ENCODE measurements around the gene CHMP6. TPM values are rescaled to one million over a fixed set of nuclear protein-coding genes. Genes with fewer than 3 reads are reported as not detected.

The CHMP6 gene
- total RNA-seq (ENCODE audit: low replicate concordance), result 29.1 and 33.4 TPM in 2 replicates
- long read RNA-seq, transcript CHMP6-201 (8 exons, 1,664 nt), result major isoform, 15 of 15 reads
- long read RNA-seq, partial matches to known transcripts, result 0 of 15 reads
- long read RNA-seq, other reads (novel, unspliced or antisense), result 0 of 15 reads

GRCh38 chr17:80991645-80992076 lies at the start of gene CHMP6:
Gene CHMP6 (plus strand): TSS chr17:80991841. CDS start chr17:80991919, 78 bp downstream.
- peak; percentile 28 for TF ChIP-seq CTCF (conservative IDR thresholded peaks at IDR 0.05)
- H3K4me1 Mint-ChIP-seq (ENCODE audit: unreplicated experiment), result no peaks in the 10 kb centered on the region
- peaks cover 9% of the 10 kb centered on the region for H3K27me3 Mint-ChIP-seq
- H3K27ac Mint-ChIP-seq, result peak within 1 kb of the TSS; percentile 64
- DNase-seq (ENCODE audit: extremely low spot score, unreplicated experiment), result peak; percentile 85
- peak within 1 kb of the TSS; percentile 86 for H3K4me3 Mint-ChIP-seq
- H3K9me3 Mint-ChIP-seq, result no peaks in the 10 kb centered on the region
- H3K36me3 Mint-ChIP-seq, result no peaks in the 10 kb centered on the region

GRCh38 chr17:80942423-80943345 lies 49.0 kb upstream of the CHMP6 start:
- Mint-ChIP-seq H3K27me3 (no peaks in the 10 kb centered on the region), H3K4me1 (ENCODE audit: unreplicated experiment) (peaks cover 9% of the 10 kb centered on the region), H3K36me3 (peaks cover 23% of the 10 kb centered on the region), H3K4me3 (no peak overlapping the region), H3K27ac (no peak overlapping the region), H3K9me3 (no peaks in the 10 kb centered on the region)
- TF ChIP-seq CTCF (conservative IDR thresholded peaks at IDR 0.05), result no peak
- no peak for DNase-seq (ENCODE audit: extremely low spot score, unreplicated experiment)

- DNase-seq (ENCODE audit: extremely low spot score, unreplicated experiment), result no peak
- peaks cover under 1% of the 10 kb centered on the region for H3K4me1 Mint-ChIP-seq (ENCODE audit: unreplicated experiment)
- H3K4me3 Mint-ChIP-seq, result no peak overlapping the region
- TF ChIP-seq CTCF (conservative IDR thresholded peaks at IDR 0.05), result no peak
- no peaks in the 10 kb centered on the region for H3K9me3 Mint-ChIP-seq
- no peaks in the 10 kb centered on the region for H3K27me3 Mint-ChIP-seq
- no peak overlapping the region for H3K27ac Mint-ChIP-seq
- peaks cover 23% of the 10 kb centered on the region for H3K36me3 Mint-ChIP-seq
Measured at GRCh38 chr17:80943346-80944145, 48.1 kb upstream of the CHMP6 start.

- no peak for DNase-seq (ENCODE audit: extremely low spot score, unreplicated experiment)
- Mint-ChIP-seq H3K27ac (no peak overlapping the region), H3K4me1 (ENCODE audit: unreplicated experiment) (no peaks in the 10 kb centered on the region), H3K9me3 (no peaks in the 10 kb centered on the region), H3K27me3 (no peaks in the 10 kb centered on the region), H3K4me3 (no peak overlapping the region), H3K36me3 (peaks cover 23% of the 10 kb centered on the region)
- TF ChIP-seq CTCF (conservative IDR thresholded peaks at IDR 0.05), result no peak
Measured at GRCh38 chr17:80944326-80944725, 47.3 kb upstream of the CHMP6 start.

GRCh38 chr17:80945736-80946135 lies 45.9 kb upstream of the CHMP6 start:
- no peak for DNase-seq (ENCODE audit: extremely low spot score, unreplicated experiment)
- H3K36me3 Mint-ChIP-seq, result peaks cover 23% of the 10 kb centered on the region
- no peak overlapping the region for H3K4me3 Mint-ChIP-seq
- H3K27ac Mint-ChIP-seq, result no peak overlapping the region
- H3K9me3 Mint-ChIP-seq, result no peaks in the 10 kb centered on the region
- no peak for TF ChIP-seq CTCF (conservative IDR thresholded peaks at IDR 0.05)
- H3K4me1 Mint-ChIP-seq (ENCODE audit: unreplicated experiment), result no peaks in the 10 kb centered on the region
- H3K27me3 Mint-ChIP-seq, result no peaks in the 10 kb centered on the region
